Tongue (tissue), 2 donors: Measurements from ENCODE around the gene MFSD1. TPM values are rescaled to one million over a fixed set of nuclear protein-coding genes. Genes with fewer than 3 reads are reported as not detected.
A peak's percentile ranks its signal among the peaks of the same experiment; 100 is the strongest.

ENCODE experiments used
- DNase-seq: peaks from one replicate; pipeline ENCODE4 v3.0.0-alpha.2; 2015
- total RNA-seq: library from RNA; depleted of rRNA; stranded (reverse); fragments of >200 nt; gene quantifications from one replicate; pipeline ENCODE4 v1.2.3, GENCODE V29; 2014

MFSD1 gene, protein sequence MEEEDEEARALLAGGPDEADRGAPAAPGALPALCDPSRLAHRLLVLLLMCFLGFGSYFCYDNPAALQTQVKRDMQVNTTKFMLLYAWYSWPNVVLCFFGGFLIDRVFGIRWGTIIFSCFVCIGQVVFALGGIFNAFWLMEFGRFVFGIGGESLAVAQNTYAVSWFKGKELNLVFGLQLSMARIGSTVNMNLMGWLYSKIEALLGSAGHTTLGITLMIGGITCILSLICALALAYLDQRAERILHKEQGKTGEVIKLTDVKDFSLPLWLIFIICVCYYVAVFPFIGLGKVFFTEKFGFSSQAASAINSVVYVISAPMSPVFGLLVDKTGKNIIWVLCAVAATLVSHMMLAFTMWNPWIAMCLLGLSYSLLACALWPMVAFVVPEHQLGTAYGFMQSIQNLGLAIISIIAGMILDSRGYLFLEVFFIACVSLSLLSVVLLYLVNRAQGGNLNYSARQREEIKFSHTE
- total RNA-seq = 63.0 TPM

DNA sequence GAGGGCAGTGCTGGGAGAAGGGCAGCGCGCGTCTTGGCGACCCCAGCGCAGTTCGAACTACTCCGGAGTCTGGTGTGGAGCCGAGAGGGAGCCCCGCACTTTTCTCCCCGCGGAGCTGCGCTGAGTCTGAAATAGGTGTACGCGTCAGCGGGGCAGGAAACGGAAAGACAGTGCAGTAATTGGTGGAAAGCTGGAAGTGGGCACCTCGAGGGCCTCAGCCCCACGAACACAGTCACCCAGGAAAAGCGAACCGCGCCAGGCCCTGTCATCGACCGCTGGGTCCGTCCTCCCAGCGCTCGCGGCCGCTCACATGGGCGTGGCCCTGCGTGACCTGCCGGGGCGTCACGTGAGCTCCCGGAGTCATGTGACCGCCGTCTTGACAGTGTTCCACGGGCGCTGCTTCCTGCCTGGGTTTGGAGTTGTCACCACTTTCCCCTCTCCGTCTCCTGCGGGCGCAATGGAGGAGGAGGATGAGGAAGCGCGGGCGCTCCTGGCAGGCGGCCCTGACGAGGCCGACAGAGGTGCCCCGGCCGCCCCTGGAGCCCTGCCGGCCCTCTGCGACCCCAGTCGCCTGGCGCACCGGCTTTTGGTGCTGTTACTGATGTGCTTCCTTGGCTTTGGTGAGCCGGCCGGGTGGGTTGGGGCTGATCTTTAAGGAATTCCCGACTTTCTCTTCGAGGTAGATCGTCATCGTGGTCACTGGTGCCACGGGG is at the start of gene MFSD1:
TSS of gene MFSD1 (plus strand) at position 359 of the 713 bp plus-strand sequence. CDS start at position 458, 99 bp downstream.
- DNase-seq = peak; percentile 96

DNA sequence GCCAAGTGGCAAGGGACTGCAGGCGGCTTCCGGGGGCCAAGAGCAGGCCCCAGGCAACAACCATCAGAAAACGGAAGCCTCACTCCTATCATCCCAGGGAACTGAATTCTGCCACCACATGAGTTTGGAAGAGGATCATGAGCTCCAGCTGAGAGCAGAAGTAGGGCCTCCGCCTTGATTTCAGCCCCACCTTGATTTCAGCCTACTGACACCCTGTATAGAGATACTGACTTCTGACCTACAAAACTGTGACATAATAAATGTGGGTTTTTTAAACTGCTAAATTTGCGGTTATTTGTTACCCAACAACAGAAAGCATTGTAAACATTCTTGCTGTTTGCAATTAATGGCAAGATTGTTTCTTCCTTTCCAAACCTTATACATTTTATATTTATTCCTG is 48.0 kb upstream of the MFSD1 start:
- no peak for DNase-seq

DNA sequence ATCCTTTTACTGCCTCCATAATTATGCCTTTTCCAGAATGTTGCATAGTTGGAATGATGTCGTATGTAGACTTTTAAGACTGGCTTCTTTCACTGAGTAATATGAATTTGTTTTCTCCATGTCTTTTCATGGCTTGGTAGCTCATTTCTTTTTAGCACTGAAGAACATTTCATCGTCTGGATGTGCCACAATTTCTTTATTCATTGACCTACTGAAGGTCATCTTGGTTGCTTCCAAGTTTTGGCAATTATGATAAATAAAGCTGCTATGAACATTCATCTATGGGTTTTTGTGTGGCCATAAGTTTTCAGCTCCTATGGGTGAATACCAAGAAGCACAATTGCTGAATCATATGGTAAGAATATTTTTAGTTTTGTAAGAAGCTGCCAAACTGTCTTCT is 46.4 kb upstream of the MFSD1 start:
- no peak for DNase-seq

DNA sequence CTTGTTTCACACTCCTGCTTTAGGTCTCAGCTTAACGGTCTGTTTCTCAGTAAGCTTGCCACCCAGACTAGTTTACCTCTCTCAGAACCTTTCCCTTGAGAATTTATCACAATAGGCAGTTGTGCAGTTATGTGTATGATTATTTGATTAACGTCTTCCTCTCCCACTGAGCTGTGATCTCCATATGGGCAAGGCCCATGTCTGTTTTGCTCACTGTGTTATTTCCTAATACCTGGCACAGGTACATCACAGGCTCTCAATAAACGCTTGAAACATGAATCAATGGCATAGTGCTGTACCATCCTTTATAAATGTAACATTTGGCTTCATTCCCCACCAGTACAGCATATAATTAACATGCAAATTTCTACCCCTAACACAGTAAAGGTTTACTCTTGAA is 40.5 kb upstream of the MFSD1 start:
- no peak for DNase-seq

DNA sequence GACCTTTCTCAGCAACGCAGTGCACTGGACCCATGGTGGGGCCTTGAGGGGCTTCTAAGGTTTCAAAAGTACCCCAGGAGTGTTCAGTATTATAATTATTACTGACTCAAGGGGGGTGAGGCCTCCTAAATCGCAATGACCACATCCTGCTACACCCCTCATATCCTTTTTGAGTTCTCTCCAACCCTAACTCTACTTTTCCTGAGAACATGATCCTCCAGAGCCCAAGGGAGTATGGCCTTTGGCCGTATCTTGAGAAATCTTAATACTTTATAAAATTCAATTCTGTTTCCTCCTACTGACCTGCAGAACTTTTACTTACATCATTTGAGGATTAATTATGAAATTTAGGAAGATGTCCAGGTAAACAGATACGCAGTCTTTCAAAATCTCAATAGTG is 39.2 kb upstream of the MFSD1 start:
- no peak for DNase-seq

DNA sequence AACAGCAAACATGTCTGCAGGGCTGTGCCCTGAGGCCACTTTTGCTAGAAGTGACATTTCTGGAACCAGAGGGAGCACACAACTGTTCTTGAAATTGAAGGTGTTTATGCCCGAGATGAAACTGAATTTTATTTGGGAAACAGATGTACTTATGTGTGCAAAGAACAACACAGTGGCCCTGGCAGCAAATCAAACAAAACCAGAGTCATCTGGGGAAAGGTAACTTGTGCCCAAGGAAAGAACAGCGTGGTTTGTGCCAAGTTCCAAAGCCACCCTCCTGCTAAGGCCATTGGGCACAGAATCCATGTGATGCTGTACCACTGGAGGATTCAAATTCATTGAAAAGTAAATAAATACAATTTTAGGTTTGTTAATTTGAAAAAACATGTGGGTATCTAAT is 38.4 kb upstream of the MFSD1 start:
- no peak for DNase-seq

DNA sequence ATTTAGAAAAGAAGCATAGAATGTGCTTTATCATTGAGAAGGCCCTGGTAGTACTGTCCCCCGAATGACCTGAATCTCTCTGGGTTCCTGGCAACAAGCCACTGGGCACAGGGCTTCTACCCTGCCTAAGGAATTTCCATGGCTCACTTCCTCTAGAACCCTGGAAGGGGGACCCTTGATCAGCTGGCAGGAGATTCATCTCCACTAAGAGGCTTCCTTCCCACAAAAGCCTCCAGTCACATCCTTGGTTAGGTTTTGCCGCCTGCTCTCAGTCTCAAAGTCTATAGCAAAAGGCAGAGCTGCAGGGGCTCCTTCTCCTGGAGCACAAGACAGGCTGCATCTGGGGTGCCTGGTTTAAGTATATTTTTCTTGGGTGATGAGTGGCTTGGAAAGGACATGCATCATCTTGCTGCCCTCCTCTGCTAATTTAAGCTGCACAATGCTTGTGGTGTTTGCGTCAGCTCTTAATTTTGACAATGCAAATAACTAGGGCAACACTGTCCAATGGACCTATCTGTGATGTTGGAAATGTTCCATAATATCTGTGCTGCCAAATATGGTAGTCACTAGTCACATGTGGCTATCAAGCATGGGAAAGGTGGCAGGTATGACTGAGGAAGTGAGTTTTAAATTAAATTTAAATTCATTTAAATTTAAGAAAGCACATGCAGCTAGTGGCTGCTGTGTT is 36.2 kb upstream of the MFSD1 start:
- DNase-seq = no peak

DNA sequence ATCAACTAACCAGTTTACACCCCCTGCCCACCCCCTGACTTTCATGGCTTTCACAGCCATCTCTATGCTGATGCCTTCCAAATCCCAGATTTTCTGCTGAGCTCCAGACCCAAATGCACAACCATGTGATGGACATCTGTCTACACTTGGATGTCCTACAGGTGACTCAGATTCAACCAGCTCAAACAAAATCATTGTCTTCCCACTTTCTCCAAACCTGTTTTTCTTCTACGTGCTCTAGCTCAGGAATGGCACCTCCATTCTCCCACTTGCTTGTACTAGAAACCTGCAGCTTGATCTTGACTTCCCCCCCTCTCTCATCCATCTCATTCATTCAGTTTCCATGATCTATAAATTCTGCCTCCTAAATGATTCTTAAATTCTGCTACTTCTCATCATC is 35.5 kb upstream of the MFSD1 start:
- no peak for DNase-seq

DNA sequence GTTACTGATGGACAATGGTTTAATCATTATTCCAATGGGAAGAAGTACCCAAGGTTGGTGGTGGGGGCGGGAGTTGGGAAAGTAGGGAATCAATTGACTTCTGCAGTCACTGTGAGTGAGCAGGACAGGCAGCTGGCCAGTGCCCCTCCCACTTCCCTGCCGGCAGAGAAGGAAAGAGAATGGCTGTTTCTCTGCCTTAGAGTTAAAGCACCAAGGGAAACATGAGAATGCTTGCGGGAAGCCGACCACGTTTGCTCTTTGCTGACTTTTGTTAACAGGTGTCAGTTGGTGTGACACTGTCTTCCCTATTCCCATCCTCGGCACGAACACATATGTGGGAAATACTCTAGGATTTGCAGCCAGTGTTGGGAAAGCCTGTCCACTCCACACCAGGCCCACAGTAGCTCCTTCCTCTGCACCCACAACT is 33.5 kb upstream of the MFSD1 start:
- peak; percentile 86 for DNase-seq

DNA sequence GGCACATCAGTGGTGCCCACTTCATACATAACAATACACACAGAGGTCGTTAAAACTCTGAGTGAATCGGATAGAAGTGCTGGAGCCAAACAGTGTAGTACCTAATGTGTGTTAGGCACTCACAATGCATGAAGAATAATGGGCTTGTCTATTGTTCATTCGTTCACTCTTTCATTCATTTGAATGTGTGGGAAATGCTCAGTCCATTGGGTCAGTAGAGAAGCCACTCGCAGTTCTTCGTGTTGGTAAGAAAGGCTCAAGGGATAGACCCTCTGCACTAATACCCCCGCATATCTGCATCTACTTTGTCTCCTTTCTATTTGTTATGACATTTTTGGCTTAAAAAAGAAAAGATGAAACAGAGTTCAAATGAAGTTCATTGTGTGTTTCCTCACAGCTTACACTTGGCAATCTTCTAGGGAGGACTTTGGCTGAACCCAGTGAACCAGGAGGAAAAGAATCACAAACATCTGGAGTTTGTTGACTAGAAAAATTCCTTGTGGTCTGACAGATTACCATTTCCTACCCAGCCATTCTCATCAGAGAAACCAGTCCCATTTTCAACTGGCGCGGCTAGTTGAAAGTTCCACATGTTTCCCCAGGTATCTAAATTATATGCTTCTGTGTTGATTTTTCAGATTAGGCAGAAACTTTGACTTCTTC is 32.8 kb upstream of the MFSD1 start:
- DNase-seq = peak; percentile 88

DNA sequence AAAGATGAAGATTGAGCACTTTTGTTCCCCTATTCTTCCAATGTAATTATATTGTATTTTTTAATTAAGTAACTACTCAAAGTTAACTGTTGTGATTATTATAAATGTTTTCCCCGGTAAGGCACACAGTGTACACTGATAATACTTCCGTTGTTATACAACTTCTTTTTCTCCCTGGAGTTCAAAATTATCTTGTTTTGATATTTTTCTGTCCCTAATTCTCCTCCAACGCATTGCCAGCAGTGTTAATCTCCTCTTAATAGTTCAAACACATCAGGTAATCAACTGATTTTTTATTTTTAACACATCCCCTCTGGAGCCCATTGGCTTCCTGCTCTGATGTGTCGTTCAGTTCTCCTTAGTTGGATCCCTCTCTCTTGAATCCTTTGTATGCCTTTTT is 32.3 kb upstream of the MFSD1 start:
- no peak for DNase-seq

DNA sequence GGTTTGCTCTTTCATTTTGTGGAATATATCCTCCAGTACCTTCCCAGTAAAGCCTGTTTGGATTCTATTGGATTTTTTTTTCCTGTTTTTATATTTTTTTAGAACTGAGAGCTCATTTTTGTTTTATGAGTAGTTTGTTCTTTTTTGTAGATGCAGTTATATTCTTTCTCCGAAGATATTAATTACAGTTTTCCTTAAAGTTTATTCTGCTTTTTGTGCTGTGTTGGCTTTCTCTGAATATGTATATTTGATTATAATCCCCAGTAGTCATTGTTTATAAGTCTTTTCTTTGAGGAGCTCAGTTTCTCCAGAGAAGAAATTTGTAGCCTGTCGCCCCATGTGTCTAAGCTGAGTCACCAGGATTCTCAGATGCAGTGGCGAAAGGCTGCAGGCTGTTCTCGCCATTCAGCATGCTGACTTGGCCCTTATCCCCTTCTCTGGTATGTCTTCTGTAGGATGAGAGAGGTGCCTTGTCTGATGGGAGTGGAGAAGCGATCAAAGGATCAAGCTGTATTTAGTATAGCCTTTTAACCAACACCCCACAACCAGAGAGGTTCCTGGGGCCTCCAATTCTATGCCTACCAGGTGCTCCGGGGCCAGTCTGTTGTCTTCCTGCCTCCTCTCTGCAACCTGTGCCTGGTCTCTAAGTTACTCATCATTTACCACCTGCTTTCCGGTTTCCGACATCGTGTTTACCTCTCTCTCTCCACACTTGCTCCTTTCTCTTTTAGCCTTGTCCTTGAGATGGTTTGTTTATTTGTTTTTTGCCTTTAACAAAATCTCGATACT is 31.7 kb upstream of the MFSD1 start:
- no peak for DNase-seq

DNA sequence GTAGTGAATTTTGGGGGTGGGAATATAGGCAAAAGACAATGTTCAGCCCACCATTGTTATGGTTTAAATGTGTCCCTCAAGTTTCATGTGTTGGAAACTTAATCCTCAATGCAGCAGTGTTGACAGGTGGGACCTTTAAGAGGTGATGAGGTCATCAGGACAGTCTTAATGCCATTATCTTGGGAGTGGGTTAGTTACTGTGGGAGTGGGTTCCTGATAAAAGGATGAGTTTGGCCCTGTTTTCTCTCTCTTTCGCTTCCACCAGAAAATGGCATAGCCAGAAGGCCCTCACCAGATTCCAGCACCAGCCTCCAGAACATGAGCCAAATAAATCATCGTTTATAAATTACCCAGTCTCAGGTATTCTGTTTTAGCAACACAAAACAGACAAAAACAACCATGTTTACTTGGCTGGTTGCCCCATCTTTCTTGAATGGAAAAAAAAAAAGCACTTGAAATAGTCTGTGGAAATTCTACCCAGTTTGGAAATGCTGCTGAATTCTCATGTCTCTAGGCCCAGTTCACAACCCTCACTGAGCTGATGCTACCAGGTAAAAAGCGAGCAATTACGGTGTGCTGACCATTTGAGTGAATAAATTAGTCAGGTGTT is 31.0 kb upstream of the MFSD1 start:
- no peak for DNase-seq

DNA sequence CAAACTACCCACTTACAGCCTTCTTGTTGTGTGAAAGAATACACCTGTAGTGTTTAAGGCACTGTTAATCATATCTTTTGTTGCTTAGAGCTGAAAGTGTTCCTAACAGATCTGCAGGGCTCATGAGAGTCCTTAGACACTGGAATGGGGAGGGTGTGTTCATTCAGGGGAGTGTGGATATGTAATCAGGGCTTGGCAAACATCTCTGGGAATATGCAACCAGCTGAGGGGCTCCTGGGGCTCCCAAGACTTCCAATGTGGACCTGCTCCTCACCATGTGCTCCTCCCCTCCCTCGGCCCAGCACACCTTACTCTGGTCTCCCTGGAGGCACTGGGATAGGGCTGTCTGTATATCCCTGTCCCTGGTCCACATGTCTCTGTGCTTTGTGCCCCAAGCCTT is 30.3 kb upstream of the MFSD1 start:
- no peak for DNase-seq

DNA sequence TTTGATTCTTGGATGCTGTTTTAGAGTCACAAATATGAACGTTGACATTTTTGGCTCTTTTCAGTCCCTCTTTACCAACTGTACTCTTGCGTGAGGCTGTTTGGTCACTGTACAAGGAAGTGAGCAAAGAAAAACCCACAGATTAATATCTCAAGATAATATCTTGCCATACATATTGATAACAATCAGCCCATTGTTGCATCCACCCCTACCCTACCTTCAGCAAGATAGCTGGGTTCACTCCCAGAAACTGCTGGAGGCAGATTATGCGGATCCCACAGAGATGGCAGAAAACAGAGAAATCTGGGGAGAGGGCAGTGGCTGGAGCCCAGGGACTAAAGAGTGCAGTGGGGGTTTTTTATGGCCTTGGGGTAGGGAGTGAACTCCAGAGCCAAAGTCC is 29.9 kb upstream of the MFSD1 start:
- DNase-seq = no peak

DNA sequence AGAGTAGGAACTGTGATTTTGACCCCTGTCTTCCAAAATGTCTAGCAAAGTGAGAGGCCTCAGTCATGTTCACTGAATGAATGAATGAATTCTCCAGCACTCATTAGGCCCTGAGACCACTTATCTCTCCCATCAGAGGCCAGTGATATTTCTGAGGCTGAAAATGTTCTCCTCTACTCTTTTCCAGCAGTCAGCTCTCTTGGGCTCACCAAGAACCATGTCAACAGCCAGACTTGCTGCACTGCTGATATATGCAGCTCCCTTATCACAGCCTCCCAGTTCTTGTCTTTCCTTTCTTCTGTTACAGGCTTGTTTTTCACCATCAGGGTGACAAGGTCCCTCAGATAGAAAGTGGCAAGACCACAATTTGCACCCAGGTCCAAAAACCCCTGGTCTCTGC is 28.7 kb upstream of the MFSD1 start:
- no peak for DNase-seq

DNA sequence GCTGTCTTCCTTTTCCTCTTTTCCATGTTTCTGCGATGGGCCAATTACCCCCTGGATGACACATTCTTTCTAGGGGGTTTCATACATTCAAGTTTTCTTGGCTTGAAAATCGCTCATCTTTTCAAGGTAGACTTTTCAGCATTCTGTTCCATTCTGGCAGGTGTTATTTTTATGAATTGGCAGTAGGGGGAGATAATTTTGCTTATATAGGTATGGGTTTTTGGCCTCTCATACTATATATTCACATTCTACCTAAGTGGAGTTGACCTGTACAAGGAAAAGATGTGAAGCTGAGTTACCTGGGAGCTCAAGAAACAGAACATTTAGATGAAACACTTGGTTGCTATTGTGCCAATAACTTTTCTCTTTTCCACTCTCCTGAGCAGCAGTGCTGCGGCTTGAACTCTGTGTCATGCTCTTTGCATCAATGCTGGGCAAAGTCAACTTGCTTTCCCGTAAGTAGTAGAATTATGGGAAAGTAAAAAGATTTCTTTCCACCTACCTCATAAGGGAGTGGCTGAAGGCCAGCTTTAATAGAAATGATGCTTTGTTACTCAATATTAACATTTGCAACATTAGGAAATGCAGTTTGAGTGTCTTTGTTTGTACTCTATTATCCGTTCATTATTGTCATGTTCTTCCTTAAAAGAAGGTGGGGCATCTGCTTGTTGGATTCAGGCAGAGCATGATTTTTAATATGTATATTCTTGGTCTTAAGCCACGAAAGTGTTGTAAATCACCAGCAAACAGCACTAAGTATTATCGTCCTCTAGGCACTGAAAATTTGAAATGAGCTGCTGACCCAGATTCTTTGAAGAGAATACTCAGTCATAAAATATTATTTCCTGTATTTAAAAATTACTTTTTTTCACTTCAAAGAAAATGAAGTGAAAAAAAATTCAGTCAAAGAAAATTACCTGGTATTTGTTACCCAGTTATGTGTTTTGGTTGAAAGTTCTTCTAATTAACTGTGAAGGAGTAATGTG is 27.7 kb upstream of the MFSD1 start:
- no peak for DNase-seq

DNA sequence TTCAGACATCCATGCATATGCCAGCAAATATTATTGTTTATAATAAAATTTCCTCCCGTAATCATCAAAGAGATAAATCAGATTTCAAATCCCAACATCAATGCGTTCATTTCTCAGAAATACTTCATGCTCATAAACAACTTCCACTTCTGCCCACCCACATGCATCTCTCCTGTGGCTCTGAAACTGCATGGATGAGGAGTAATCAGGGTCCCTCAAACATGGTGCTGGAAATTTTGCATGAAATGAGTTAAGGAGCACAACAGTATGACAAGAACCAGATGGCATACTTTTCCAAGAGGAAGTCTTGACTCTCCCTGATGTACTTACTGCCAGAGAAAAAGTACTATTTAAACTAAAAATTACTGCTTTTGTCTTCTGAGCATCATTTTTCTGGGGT is 26.9 kb upstream of the MFSD1 start:
- DNase-seq = peak; percentile 30

DNA sequence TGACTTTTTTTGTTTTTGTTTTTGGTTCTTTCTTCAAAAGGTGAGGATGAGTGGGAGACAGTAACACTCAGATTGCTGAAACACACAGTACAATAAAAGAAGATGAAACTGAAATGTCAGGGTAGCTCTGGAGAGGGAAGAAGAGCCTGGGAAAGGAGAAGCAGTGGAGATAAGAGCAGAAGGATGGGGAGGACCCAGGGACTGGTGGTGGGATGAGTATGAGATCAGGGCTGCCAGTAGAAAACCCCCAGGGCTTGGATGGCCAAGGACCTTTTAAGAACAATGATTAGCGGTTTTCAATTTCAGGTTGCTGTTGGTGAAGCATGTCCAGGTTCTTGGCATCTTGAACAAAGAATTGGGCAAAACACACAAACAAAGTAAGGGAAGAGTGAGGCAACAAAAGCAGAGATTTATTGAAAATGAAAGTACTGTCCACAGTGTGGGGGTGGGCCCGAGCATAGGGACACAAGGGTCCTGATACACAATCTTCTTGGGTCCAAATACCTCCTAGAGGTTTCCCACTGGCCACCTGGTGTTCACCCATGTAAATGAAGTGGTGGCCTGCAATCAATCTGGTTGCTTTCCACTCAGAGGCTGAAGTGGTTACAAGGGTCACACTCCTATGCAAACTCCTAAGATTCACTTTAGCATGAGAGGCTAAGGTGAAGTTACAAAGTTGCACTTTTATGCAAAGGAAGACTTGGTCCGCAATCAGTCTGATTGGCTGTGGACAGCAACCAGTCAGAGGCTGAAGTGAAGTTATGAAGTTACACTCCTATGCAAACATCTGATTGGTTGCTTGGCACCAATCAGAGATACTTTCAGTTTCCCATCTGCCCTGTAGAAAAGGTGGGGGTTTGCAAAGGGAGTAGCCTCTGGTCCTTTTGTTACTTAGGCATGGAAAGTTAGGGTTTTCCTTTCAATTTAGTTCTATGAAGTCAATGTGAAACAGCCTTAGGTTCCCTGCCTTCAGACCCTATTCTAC is 26.1 kb upstream of the MFSD1 start:
- DNase-seq = no peak
